ENCODE measurements around the gene PITPNC1. TPM values are rescaled to one million over a fixed set of nuclear protein-coding genes. Genes with fewer than 3 reads are reported as not detected.

PITPNC1 gene
- total RNA-seq, 1 experiment from 2014 or later = 20.8 TPM

DNA sequence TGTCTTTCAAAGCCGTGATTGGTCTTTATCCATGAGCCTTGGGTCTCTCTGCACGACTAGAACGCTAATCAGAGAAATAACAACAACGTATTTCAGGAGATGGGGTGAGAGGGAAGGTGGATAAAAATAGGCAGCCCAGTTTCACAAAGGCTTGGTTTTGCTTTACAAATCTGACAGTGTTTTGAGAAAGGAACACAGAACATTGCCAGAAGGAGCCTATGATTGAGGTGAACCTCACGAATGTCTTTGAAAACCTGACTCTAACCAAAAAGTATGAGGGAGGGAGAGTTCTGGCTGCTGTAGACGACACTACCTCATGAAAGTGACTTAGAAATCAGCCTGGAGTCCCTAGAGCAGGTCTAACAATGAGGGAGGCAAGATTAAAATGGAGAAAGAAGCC, 302.6 kb downstream of the PITPNC1 start:
- ChIA-PET CTCF (no interaction called here), POLR2A (no interaction called here)
- in situ Hi-C loops (cut with HindIII; ENCODE audit: low pct_unique_long_range_greater_than_20kb, low sequenced_read_pairs) = no loop called here
- intact Hi-C loops (cut with micrococcal nuclease; ENCODE audit: unreplicated experiment) = no loop called here
- H3K27me3 ChIP-seq (ENCODE audit: control insufficient read depth, insufficient read depth, low read length) = no peaks in the 10 kb centered on the region
- no peak overlapping the region for H3K27ac ChIP-seq (ENCODE audit: low read length)
- H3K36me3 ChIP-seq (ENCODE audit: control insufficient read depth, insufficient read depth, low read length) = no peaks in the 10 kb centered on the region
- DNase-seq (ENCODE audit: low read depth, low spot score) (no peak), ATAC-seq (no peak)
- H3K4me3 ChIP-seq (ENCODE audit: low read depth in 2 of 2, low read length in 2 of 2) = no peak overlapping the region
- no TSS peak for BruUV-seq (replicated peaks)
- no peaks in the 10 kb centered on the region for H3K9me3 ChIP-seq (ENCODE audit: control insufficient read depth, insufficient read depth, low read depth, low read length)
- TF ChIP-seq SIN3A (IDR thresholded peaks at IDR 0.05; ENCODE audit: borderline replicate concordance, insufficient read depth, low read depth, low read length) (no peak), POLR2AphosphoS5 (IDR thresholded peaks at IDR 0.05; ENCODE audit: low read depth, low read length) (no peak), TCF7L2 (IDR thresholded peaks at IDR 0.05; ENCODE audit: low read depth, low read length) (no peak)
- TF ChIP-seq, protein P1, sequence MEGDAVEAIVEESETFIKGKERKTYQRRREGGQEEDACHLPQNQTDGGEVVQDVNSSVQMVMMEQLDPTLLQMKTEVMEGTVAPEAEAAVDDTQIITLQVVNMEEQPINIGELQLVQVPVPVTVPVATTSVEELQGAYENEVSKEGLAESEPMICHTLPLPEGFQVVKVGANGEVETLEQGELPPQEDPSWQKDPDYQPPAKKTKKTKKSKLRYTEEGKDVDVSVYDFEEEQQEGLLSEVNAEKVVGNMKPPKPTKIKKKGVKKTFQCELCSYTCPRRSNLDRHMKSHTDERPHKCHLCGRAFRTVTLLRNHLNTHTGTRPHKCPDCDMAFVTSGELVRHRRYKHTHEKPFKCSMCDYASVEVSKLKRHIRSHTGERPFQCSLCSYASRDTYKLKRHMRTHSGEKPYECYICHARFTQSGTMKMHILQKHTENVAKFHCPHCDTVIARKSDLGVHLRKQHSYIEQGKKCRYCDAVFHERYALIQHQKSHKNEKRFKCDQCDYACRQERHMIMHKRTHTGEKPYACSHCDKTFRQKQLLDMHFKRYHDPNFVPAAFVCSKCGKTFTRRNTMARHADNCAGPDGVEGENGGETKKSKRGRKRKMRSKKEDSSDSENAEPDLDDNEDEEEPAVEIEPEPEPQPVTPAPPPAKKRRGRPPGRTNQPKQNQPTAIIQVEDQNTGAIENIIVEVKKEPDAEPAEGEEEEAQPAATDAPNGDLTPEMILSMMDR (IDR thresholded peaks at IDR 0.05) = no peak
- TF ChIP-seq, protein P2, sequence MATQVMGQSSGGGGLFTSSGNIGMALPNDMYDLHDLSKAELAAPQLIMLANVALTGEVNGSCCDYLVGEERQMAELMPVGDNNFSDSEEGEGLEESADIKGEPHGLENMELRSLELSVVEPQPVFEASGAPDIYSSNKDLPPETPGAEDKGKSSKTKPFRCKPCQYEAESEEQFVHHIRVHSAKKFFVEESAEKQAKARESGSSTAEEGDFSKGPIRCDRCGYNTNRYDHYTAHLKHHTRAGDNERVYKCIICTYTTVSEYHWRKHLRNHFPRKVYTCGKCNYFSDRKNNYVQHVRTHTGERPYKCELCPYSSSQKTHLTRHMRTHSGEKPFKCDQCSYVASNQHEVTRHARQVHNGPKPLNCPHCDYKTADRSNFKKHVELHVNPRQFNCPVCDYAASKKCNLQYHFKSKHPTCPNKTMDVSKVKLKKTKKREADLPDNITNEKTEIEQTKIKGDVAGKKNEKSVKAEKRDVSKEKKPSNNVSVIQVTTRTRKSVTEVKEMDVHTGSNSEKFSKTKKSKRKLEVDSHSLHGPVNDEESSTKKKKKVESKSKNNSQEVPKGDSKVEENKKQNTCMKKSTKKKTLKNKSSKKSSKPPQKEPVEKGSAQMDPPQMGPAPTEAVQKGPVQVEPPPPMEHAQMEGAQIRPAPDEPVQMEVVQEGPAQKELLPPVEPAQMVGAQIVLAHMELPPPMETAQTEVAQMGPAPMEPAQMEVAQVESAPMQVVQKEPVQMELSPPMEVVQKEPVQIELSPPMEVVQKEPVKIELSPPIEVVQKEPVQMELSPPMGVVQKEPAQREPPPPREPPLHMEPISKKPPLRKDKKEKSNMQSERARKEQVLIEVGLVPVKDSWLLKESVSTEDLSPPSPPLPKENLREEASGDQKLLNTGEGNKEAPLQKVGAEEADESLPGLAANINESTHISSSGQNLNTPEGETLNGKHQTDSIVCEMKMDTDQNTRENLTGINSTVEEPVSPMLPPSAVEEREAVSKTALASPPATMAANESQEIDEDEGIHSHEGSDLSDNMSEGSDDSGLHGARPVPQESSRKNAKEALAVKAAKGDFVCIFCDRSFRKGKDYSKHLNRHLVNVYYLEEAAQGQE (IDR thresholded peaks at IDR 0.05; ENCODE audit: insufficient read depth in 1 of 2, low read depth in 2 of 2, low read length in 1 of 2) = no peak
- H3K4me1 ChIP-seq (ENCODE audit: control insufficient read depth, insufficient read depth, low read length) = no peaks in the 10 kb centered on the region

DNA sequence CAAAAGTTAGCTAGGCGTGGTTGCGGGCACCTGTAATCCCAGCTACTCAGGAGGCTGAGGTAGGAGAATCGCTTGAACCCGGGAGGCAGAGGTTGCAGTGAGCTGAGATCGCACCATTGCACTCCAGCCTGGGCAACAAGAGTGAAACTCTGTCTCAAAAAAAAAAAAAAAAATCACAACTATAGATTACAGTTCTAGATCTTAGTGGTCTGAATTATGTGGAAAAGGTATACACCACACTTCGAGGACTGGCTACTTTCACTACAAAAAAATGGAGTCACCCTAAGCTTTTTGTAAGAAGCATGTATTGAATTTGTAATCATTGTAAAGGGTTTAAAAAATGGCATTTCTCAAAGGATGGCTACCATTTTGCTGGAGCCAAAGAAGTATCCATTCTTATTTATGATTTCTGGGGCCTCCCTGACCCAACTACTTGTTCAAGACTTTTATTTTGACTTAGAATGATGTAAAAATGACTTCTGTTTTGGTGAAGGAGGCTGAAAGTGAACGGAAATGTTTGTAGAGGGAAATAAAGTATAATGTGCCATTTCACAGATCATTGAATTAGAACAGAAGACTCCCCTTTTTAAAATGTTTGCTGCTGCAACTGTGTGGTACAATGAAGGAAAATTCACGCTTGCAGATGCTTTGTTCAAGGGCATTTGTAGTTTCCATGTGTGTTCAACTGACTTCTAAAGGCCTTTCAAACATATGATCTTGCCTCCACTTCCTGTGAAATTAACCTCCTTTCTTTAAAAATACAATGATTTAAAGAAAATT, 303.6 kb downstream of the PITPNC1 start:
- Histone ChIP-seq H3K4me1 (ENCODE audit: control insufficient read depth, insufficient read depth, low read length) (no peaks in the 10 kb centered on the region), H3K4me3 (ENCODE audit: low read depth in 2 of 2, low read length in 2 of 2) (no peak overlapping the region), H3K36me3 (ENCODE audit: control insufficient read depth, insufficient read depth, low read length) (no peaks in the 10 kb centered on the region), H3K27ac (ENCODE audit: low read length) (no peak overlapping the region), H3K9me3 (ENCODE audit: control insufficient read depth, insufficient read depth, low read depth, low read length) (no peaks in the 10 kb centered on the region), H3K27me3 (ENCODE audit: control insufficient read depth, insufficient read depth, low read length) (no peaks in the 10 kb centered on the region)
- no peak for DNase-seq (ENCODE audit: low read depth, low spot score)
- ChIA-PET POLR2A (no interaction called here), CTCF (no interaction called here)
- no peak for ATAC-seq
- no TSS peak for BruUV-seq (replicated peaks)
- TF ChIP-seq TCF7L2 (IDR thresholded peaks at IDR 0.05; ENCODE audit: low read depth, low read length) = no peak
- TF ChIP-seq, protein P1 (IDR thresholded peaks at IDR 0.05) = no peak
- no peak for TF ChIP-seq POLR2AphosphoS5 (IDR thresholded peaks at IDR 0.05; ENCODE audit: low read depth, low read length)
- TF ChIP-seq, protein P2 (IDR thresholded peaks at IDR 0.05; ENCODE audit: insufficient read depth in 1 of 2, low read depth in 2 of 2, low read length in 1 of 2) = no peak
- TF ChIP-seq SIN3A (IDR thresholded peaks at IDR 0.05; ENCODE audit: borderline replicate concordance, insufficient read depth, low read depth, low read length) = no peak
- intact Hi-C loops (cut with micrococcal nuclease; ENCODE audit: unreplicated experiment) (no loop called here), in situ Hi-C loops (cut with HindIII; ENCODE audit: low pct_unique_long_range_greater_than_20kb, low sequenced_read_pairs) (no loop called here)

Measured in Panc1 (cell line).